ENCODE measurements around the gene PLVAP. TPM values are rescaled to one million over a fixed set of nuclear protein-coding genes. Genes with fewer than 3 reads are reported as not detected.

PLVAP gene
- total RNA-seq, 2 experiments from 2014 or later, result not detected

DNA sequence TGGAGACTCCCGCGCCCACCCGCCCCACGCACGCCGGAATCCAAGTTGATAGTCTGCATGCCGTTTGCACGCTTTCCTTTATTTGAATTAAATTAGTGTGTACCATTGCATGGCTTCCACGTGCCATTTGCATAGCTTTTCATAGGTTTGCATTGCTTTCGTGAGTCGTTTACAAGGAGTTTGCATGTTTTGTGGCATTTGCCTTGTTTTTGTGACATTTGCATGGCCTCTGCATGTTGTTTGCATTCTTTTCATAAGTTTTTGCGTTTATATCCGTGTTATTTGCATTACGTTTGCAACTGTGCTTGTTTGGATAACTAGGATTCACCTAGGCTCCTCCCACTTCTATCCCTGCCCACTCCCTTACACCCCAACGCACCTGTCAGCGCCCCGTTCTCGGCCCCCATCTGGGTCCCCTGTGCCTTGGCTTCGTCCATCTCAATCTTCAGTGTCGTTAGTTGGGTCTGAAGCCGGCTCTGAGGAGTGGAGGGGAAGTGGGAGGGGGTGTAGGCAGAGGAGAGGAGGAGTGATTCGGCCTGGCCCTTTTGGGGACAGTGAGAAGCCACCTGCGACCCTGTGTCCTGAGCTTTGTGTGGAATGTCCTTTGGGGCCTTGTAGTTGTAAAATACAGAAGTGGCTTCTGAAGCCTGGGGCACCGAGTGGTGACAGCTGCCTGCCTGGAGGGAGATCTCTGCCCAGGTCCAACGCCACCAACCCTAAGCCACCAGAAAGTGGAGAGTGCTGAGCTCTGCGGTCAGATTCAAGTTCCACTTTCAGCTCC is 14.4 kb upstream of the PLVAP start:
- ChIA-PET CTCF (interaction anchor here (0.6 to 1.3 kb wide), 8 partner anchors 14 to 371 kb away, joined by 3 to 8 read pairs (median 4); partner anchors contain the start of genes BABAM1, BST2, DDA1 and MVB12A), POLR2A (interaction anchor here (0.5 to 1.2 kb wide), 4 partner anchors 11 to 82 kb away, joined by 3 to 6 read pairs (median 3); partner anchors contain the start of genes BST2 and DDA1)
- DNase-seq, result peak in 2 of 14 experiments; percentile 31 to 43
- H3K4me3 ChIP-seq (ENCODE audit: low read length), result peak overlapping the region; percentile 53
- H3K4me1 ChIP-seq (ENCODE audit: insufficient read depth, low read length), result peaks cover 32% of the 10 kb centered on the region
- Mint-ChIP-seq H3K4me3 (peak overlapping the region; percentile 93), H3K27ac (no peak overlapping the region), H3K36me3 (ENCODE audit: low read depth) (no peaks in the 10 kb centered on the region), H3K4me1 (ENCODE audit: low read depth) (peaks cover 23% of the 10 kb centered on the region), H3K27me3 (no peaks in the 10 kb centered on the region), H3K9me3 (no peaks in the 10 kb centered on the region)
- H3K36me3 ChIP-seq (ENCODE audit: insufficient read depth, low read length), result no peaks in the 10 kb centered on the region
- no peak for ATAC-seq (ENCODE audit: poor library complexity)
- no peaks in the 10 kb centered on the region for H3K9me3 ChIP-seq (ENCODE audit: control insufficient read depth in 1 of 2, insufficient read depth in 1 of 2, low read length in 2 of 2)
- intact Hi-C loops (cut with DNase I, micrococcal nuclease), result loop anchor here (1.0 to 5.0 kb wide), 3 partner anchors 45 to 99 kb away; no protein-coding TSS in a partner anchor
- TF ChIP-seq, protein P1, sequence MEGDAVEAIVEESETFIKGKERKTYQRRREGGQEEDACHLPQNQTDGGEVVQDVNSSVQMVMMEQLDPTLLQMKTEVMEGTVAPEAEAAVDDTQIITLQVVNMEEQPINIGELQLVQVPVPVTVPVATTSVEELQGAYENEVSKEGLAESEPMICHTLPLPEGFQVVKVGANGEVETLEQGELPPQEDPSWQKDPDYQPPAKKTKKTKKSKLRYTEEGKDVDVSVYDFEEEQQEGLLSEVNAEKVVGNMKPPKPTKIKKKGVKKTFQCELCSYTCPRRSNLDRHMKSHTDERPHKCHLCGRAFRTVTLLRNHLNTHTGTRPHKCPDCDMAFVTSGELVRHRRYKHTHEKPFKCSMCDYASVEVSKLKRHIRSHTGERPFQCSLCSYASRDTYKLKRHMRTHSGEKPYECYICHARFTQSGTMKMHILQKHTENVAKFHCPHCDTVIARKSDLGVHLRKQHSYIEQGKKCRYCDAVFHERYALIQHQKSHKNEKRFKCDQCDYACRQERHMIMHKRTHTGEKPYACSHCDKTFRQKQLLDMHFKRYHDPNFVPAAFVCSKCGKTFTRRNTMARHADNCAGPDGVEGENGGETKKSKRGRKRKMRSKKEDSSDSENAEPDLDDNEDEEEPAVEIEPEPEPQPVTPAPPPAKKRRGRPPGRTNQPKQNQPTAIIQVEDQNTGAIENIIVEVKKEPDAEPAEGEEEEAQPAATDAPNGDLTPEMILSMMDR (IDR thresholded peaks at IDR 0.05), result peak; percentile 32
- H3K27me3 ChIP-seq (ENCODE audit: control insufficient read depth in 1 of 2, insufficient read depth in 2 of 2, low read length in 2 of 2), result no peaks in the 10 kb centered on the region
- H3K27ac ChIP-seq (ENCODE audit: low read depth in 1 of 2, low read length in 2 of 2), result no peak overlapping the region

- H3K4me3 Mint-ChIP-seq, result peak overlapping the region; percentile 93
- TF ChIP-seq, protein P1 (IDR thresholded peaks at IDR 0.05), result peak; percentile 67
- Histone ChIP-seq H3K9me3 (ENCODE audit: control insufficient read depth in 1 of 2, insufficient read depth in 1 of 2, low read length in 2 of 2) (no peaks in the 10 kb centered on the region), H3K27me3 (ENCODE audit: control insufficient read depth in 1 of 2, insufficient read depth in 2 of 2, low read length in 2 of 2) (no peaks in the 10 kb centered on the region), H3K27ac (ENCODE audit: low read depth in 1 of 2, low read length in 2 of 2) (no peak overlapping the region), H3K4me1 (ENCODE audit: insufficient read depth, low read length) (peaks cover 32% of the 10 kb centered on the region), H3K36me3 (ENCODE audit: insufficient read depth, low read length) (no peaks in the 10 kb centered on the region), H3K4me3 (ENCODE audit: low read length) (peak overlapping the region; percentile 74)
- H3K4me1 Mint-ChIP-seq (ENCODE audit: low read depth), result peaks cover 23% of the 10 kb centered on the region
- H3K27me3 Mint-ChIP-seq, result no peaks in the 10 kb centered on the region
- no peak overlapping the region for H3K27ac Mint-ChIP-seq
- ChIA-PET POLR2A (interaction anchor here (1.0 to 1.2 kb wide), 3 partner anchors 14 to 82 kb away, joined by 3 to 6 read pairs (median 4); partner anchors contain the start of genes BST2, DDA1 and MVB12A), CTCF (interaction anchor here (0.5 to 1.3 kb wide), 7 partner anchors 14 to 1550 kb away, joined by 3 to 8 read pairs (median 3); partner anchors contain the start of genes BABAM1, BST2, DDA1 and MVB12A)
- intact Hi-C loops (cut with DNase I, micrococcal nuclease), result loop anchor here (1.0 to 5.0 kb wide), 3 partner anchors 45 to 99 kb away; no protein-coding TSS in a partner anchor
- no peaks in the 10 kb centered on the region for H3K9me3 Mint-ChIP-seq
- no peaks in the 10 kb centered on the region for H3K36me3 Mint-ChIP-seq (ENCODE audit: low read depth)
- peak; percentile 83 to 95 (median 87) for DNase-seq
- peak; percentile 99 for ATAC-seq (ENCODE audit: poor library complexity)
Observed at GRCh38 chr19:17390665-17391370, 13.7 kb upstream of the PLVAP start.
